OCI-LY1 (cell line): ENCODE results near the gene ARID3B.

Experiments used
- CTCF ChIP-seq: fragments of 200-600 bp; sonication (generic), shearing (Covaris generic); IDR thresholded peaks from 2 replicates; pipeline ENCODE4 v1.5.1; 2017; ENCODE audit warnings: mild to moderate bottlenecking, antibody characterized with exemption, low read length, moderate library complexity, mixed read lengths
- EZH2 ChIP-seq: fragments of 200-600 bp; sonication (generic), shearing (Covaris generic); IDR thresholded peaks from 2 replicates; pipeline ENCODE4 v1.8.0; 2017; ENCODE audit warnings: borderline replicate concordance, mixed run types, mild to moderate bottlenecking, antibody characterized with exemption, low read length, moderate library complexity, mixed read lengths

- no peak for TF ChIP-seq CTCF
- TF ChIP-seq EZH2 = no peak
These were observed 28.7 kb downstream of the ARID3B start for GRCh38 chr15:74569731-74570070.
